Uterus (tissue), 2 donors: ENCODE data around the gene BAHCC1.

ENCODE experiments used
- CTCF ChIP-seq, 4 experiments: fragments of 200-600 bp in 2 of 4; fragments of 450-650 bp in 2 of 4; sonication (generic) in 2 of 4; IDR thresholded peaks; one replicate each; pipeline ENCODE4 v1.5.1; 2016 to 2019; ENCODE audit warnings: antibody characterized with exemption in 4 of 4, mild to moderate bottlenecking in 2 of 4, moderate library complexity in 1 of 4
- POLR2A ChIP-seq, 2 donors: fragments of 450-650 bp; IDR thresholded peaks; one replicate each; pipeline ENCODE4 v1.6.1; 2016; ENCODE audit warnings: antibody characterized with exemption in 2 of 2, mild to moderate bottlenecking in 1 of 2, moderate library complexity in 1 of 2

GRCh38 chr17:81410852-81411251 is 15.6 kb downstream of the BAHCC1 start:
- TF ChIP-seq POLR2A (IDR thresholded peaks at IDR 0.05) (no peak), CTCF (IDR thresholded peaks at IDR 0.05) (no peak)
